CD14-positive monocyte (primary cell): Measurements from ENCODE around the gene LMX1B. TPM values are rescaled to one million over a fixed set of nuclear protein-coding genes. Genes with fewer than 3 reads are reported as not detected.
A peak's percentile ranks its signal among the peaks of the same experiment; 100 is the strongest.

Source experiments
- DNase-seq, 3 donors: peaks; one replicate each; pipeline ENCODE4 v3.0.0-alpha.2; 2011 to 2022
- H2AFZ ChIP-seq: 2 replicates; pipeline ENCODE4 v1.6.0; 2012; ENCODE audit warnings: mild to moderate bottlenecking, low read depth, low read length, inconsistent platforms; ENCODE audit not compliant: insufficient read depth, poor library complexity, severe bottlenecking
- H3K27ac ChIP-seq, 2 donors: 1 replicate in 1 of 2; 2 replicates in 1 of 2; pipeline ENCODE4 v1.5.1; 2012 to 2013; ENCODE audit warnings: low read length in 2 of 2, control low read depth in 1 of 2, inconsistent platforms in 1 of 2, low read depth in 1 of 2, mild to moderate bottlenecking in 1 of 2
- H3K27me3 ChIP-seq, 2 donors: one replicate each; pipeline versions ENCODE4 v1.6.0 to v1.6.1; 2011 to 2013; ENCODE audit warnings: low read length in 2 of 2; ENCODE audit not compliant: control insufficient read depth in 2 of 2, insufficient read depth in 2 of 2
- H3K36me3 ChIP-seq, 2 donors: replicated peaks in 1 of 2; 1 replicate in 1 of 2; 2 replicates in 1 of 2; pipeline versions ENCODE4 v1.5.1 to v1.6.1; 2012 to 2013; ENCODE audit warnings: low read length in 2 of 2, control low read depth in 1 of 2, inconsistent platforms in 1 of 2, mild to moderate bottlenecking in 1 of 2; ENCODE audit not compliant: insufficient read depth in 2 of 2, control insufficient read depth in 1 of 2
- H3K4me1 ChIP-seq, 2 donors: 1 replicate in 1 of 2; 2 replicates in 1 of 2; pipeline versions ENCODE4 v1.5.1 to v1.6.1; 2012 to 2013; ENCODE audit warnings: low read length in 2 of 2, control low read depth in 1 of 2, inconsistent platforms in 1 of 2, mild to moderate bottlenecking in 1 of 2, moderate library complexity in 1 of 2; ENCODE audit not compliant: insufficient read depth in 2 of 2, control insufficient read depth in 1 of 2
- H3K4me2 ChIP-seq: replicated peaks from 2 replicates; pipeline ENCODE3; 2012; ENCODE audit warnings: low read length, moderate library complexity, mild to moderate bottlenecking; ENCODE audit not compliant: poor library complexity, severe bottlenecking; ENCODE audit errors: extremely low read depth
- H3K4me3 ChIP-seq, 3 experiments: fragments of 200-600 bp in 1 of 3; sonication (generic) in 1 of 3; replicated peaks in 1 of 3; 1 replicate in 2 of 3; 2 replicates in 1 of 3; pipeline ENCODE4 v1.5.1; 2011 to 2013; ENCODE audit warnings: low read length in 3 of 3, mild to moderate bottlenecking in 3 of 3, control low read depth in 2 of 3, low read depth in 2 of 3, inconsistent platforms in 1 of 3, moderate library complexity in 1 of 3
- H3K79me2 ChIP-seq: 2 replicates; pipeline ENCODE4 v1.6.0; 2012; ENCODE audit warnings: mild to moderate bottlenecking, control low read depth, inconsistent platforms, low read length, moderate library complexity; ENCODE audit not compliant: insufficient read depth
- H3K9ac ChIP-seq: 2 replicates; pipeline ENCODE4 v1.6.0; 2017; ENCODE audit warnings: low read length, mild to moderate bottlenecking; ENCODE audit not compliant: insufficient read depth, poor library complexity, severe bottlenecking
- H3K9me3 ChIP-seq, 2 donors: replicated peaks in 1 of 2; 1 replicate in 1 of 2; 2 replicates in 1 of 2; pipeline versions ENCODE4 v1.5.1 to v1.6.1; 2012 to 2013; ENCODE audit warnings: low read length in 2 of 2, control low read depth in 1 of 2; ENCODE audit not compliant: control insufficient read depth in 1 of 2, insufficient read depth in 1 of 2
- H4K20me1 ChIP-seq: 2 replicates; pipeline ENCODE4 v1.6.0; 2012; ENCODE audit warnings: mild to moderate bottlenecking, low read length, control low read depth, moderate library complexity; ENCODE audit not compliant: insufficient read depth
- H3K27ac Mint-ChIP-seq, 7 donors: one replicate each; pipeline ENCODE4 v1.8.0; 2020; ENCODE audit warnings: mild to moderate bottlenecking in 7 of 7, mixed read lengths in 7 of 7, moderate library complexity in 6 of 7, inconsistent platforms in 2 of 7
- H3K27me3 Mint-ChIP-seq, 3 donors: one replicate each; pipeline ENCODE4 v1.8.0; 2021 to 2022; ENCODE audit warnings: low read depth in 3 of 3, mild to moderate bottlenecking in 3 of 3, mixed read lengths in 3 of 3, moderate library complexity in 3 of 3, inconsistent platforms in 1 of 3
- H3K36me3 Mint-ChIP-seq, 2 donors: one replicate each; pipeline ENCODE4 v1.8.0; 2020; ENCODE audit warnings: mixed read lengths in 2 of 2, inconsistent platforms in 1 of 2, mild to moderate bottlenecking in 1 of 2
- H3K4me1 Mint-ChIP-seq: one replicate; pipeline ENCODE4 v1.8.0; 2020; ENCODE audit warnings: mild to moderate bottlenecking, mixed read lengths
- H3K4me3 Mint-ChIP-seq, 2 donors: one replicate each; pipeline ENCODE4 v1.8.0; 2020; ENCODE audit warnings: mild to moderate bottlenecking in 2 of 2, mixed read lengths in 2 of 2, moderate library complexity in 1 of 2
- H3K9me3 Mint-ChIP-seq, 7 donors: one replicate each; pipeline ENCODE4 v1.8.0; 2020 to 2022; ENCODE audit warnings: mixed read lengths in 7 of 7, mild to moderate bottlenecking in 6 of 7, moderate library complexity in 6 of 7, inconsistent platforms in 2 of 7
- CTCF ChIP-seq: fragments of 200-600 bp; IDR thresholded peaks from one replicate; pipeline ENCODE4 v1.8.0; 2022; ENCODE audit warnings: antibody characterized with exemption, mild to moderate bottlenecking
- WGBS: methylation state at CpG from one replicate; pipeline ENCODE4 v1.1.5; 2013; ENCODE audit warnings: missing lambda C conversion rate; ENCODE audit not compliant: insufficient coverage; 5-methylcytosine and 5-hydroxymethylcytosine counted together
- intact Hi-C, 2 donors: fragments of 100-400 bp; cut with micrococcal nuclease; formaldehyde crosslinking; loops; one replicate each; pipeline versions ENCODE4 v1.15.0 to v1.15.1; 2023
- polyA plus RNA-seq, 3 donors: library from polyadenylated mRNA; depleted of rRNA in 1 of 3; unstranded in 2 of 3; stranded (reverse) in 1 of 3; fragments of 300-500 nt in 2 of 3; fragments of >200 nt in 1 of 3; fragmentation: Illumina TruSeq in 2 of 3; gene quantifications; 1 replicate in 2 of 3; 2 replicates in 1 of 3; pipeline ENCODE4 v1.2.3, GENCODE V29; 2012 to 2021

LMX1B gene
- polyA plus RNA-seq, 3 donors, result not detected

DNA sequence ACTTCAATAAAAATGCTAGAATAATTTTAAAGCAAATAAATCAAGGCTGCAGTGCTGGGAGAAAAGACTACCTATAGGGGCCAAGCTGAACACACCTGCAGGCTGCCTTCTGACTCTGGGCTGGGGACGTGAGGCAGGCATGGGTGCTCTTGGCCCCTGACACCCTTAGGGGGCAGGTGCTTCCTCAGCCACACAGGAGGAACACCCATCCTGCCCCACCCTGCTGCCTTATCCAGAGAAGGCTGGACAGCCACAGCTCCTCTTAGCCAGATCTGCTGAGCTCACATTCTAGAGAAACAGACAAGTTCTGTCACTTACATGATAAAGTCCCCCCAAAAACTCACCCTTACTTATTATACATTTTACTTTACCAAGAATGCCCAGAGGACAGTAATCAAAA is 6.6 kb upstream of the LMX1B start:
- no peak overlapping the region for H3K27ac Mint-ChIP-seq
- peaks cover 23 to 70% of the 10 kb centered on the region in 2 donors for H3K27me3 ChIP-seq

GRCh38 chr9:126607731-126608130 is 6.0 kb upstream of the LMX1B start:
- Histone ChIP-seq H3K4me2 (no peak overlapping the region), H3K27ac (no peak overlapping the region), H3K9ac (no peak overlapping the region), H3K4me1 (peaks cover 7 to 13% of the 10 kb centered on the region in 2 donors), H3K79me2 (no peaks in the 10 kb centered on the region), H3K36me3 (no peaks in the 10 kb centered on the region), H3K4me3 (no peak overlapping the region), H3K27me3 (peaks cover 27 to 74% of the 10 kb centered on the region in 2 donors), H3K9me3 (peaks cover 4 to 22% of the 10 kb centered on the region in 2 donors), H4K20me1 (no peaks in the 10 kb centered on the region), H2AFZ (no peak overlapping the region)
- Mint-ChIP-seq H3K36me3 (peaks cover 0 to 3% of the 10 kb centered on the region in 2 donors), H3K27ac (no peak overlapping the region), H3K9me3 (peaks cover 0 to 17% (median 5%) of the 10 kb centered on the region in 7 donors), H3K4me1 (peaks cover 15% of the 10 kb centered on the region), H3K4me3 (peak overlapping the region in 1 of 2 donors; percentile 69), H3K27me3 (peaks cover 77 to 86% (median 80%) of the 10 kb centered on the region in 3 donors)
- intact Hi-C loops, result loop anchor here (2.0 to 5.0 kb wide), 2 partner anchors 173 to 180 kb away; no protein-coding TSS in a partner anchor
- DNase-seq, result peak in 1 of 3 donors; percentile 17
- no peak for TF ChIP-seq CTCF
- no CpG with 5 or more reads among the region's 7 CpGs for WGBS

More for the DNA sequence above, 6.6 kb upstream of the LMX1B start:
- H4K20me1 ChIP-seq, result no peaks in the 10 kb centered on the region
- peaks cover 0 to 15% (median 3%) of the 10 kb centered on the region in 7 donors for H3K9me3 Mint-ChIP-seq
- H3K4me1 ChIP-seq, result peaks cover 4 to 6% of the 10 kb centered on the region in 2 donors
- WGBS, result 25% methylated on average over 1 of the region's 1 CpG
- no peak overlapping the region for H3K9ac ChIP-seq
- no peak overlapping the region for H3K4me3 ChIP-seq
- H3K4me1 Mint-ChIP-seq, result peaks cover 13% of the 10 kb centered on the region
- no peak for DNase-seq
- intact Hi-C loops, result loop anchor here in 1 of 2 donors (5.0 kb wide), 1 partner anchor 180 kb away; no protein-coding TSS in a partner anchor
- TF ChIP-seq CTCF, result no peak
- H3K4me2 ChIP-seq, result no peak overlapping the region
- H3K36me3 ChIP-seq, result no peaks in the 10 kb centered on the region
- no peaks in the 10 kb centered on the region for H3K79me2 ChIP-seq
- no peak overlapping the region for H3K27ac ChIP-seq
- peaks cover 0 to 2% of the 10 kb centered on the region in 2 donors for H3K36me3 Mint-ChIP-seq
- no peak overlapping the region for H2AFZ ChIP-seq
- peaks cover 76 to 86% (median 81%) of the 10 kb centered on the region in 3 donors for H3K27me3 Mint-ChIP-seq
- H3K4me3 Mint-ChIP-seq, result peak overlapping the region in 1 of 2 donors; percentile 46
- peaks cover 4 to 20% of the 10 kb centered on the region in 2 donors for H3K9me3 ChIP-seq
